HCT116 (cell line): ENCODE measurements around the gene MAST4. TPM values are rescaled to one million over a fixed set of nuclear protein-coding genes. Genes with fewer than 3 reads are reported as not detected.

Experiments used
- ATAC-seq: fragments of 200-7000 bp; cut with Tn5 transposase; 2 replicates; pipeline ENCODE4 v1.9.1; 2020; ENCODE audit warnings: mild to moderate bottlenecking, moderate library complexity
- BruUV-seq: library from RNA; stranded (reverse); fragments of 400-500 nt; replicated peaks from 2 replicates; lab custom pipeline; 2021; lab: Mats Ljungman, UMichigan
- CTCF ChIA-PET: fragments of 300-600 bp; sonication (Branson Sonifier 250); formaldehyde crosslinking; loops from one replicate; lab custom pipeline; 2021; ENCODE audit warnings: antibody characterized with exemption; lab: Charles Lee
- POLR2A ChIA-PET: fragments of 300-600, 350-600 bp; sonication (Branson Sonifier 250); formaldehyde crosslinking; loops from one replicate; lab custom pipeline; 2021; ENCODE audit warnings: antibody characterized with exemption; lab: Charles Lee
- RAD21 ChIA-PET, 2 experiments: fragments of 300-600 bp; sonication (Branson Sonifier 250); formaldehyde crosslinking; loops; one replicate each; lab custom pipeline; 2023; ENCODE audit warnings: low total read pairs in 2 of 2; ENCODE audit not compliant: uncharacterized antibody in 2 of 2, unreplicated experiment in 2 of 2, low non-redundant PET in 1 of 2; lab: Charles Lee
- DNase-seq: peaks from one replicate; pipeline ENCODE4 v3.0.0-alpha.2; 2010; ENCODE audit warnings: low read depth, low spot score
- H2AFZ ChIP-seq: fragments of 200-600 bp; shearing (Covaris generic), sonication (generic); 2 replicates; pipeline ENCODE4 v1.6.1; 2017; ENCODE audit warnings: low read depth, mixed run types, mixed read lengths, antibody characterized with exemption, low read length; ENCODE audit not compliant: poor library complexity, severe bottlenecking
- H3K27ac ChIP-seq: 2 replicates; pipeline ENCODE4 v1.5.1; 2012; ENCODE audit warnings: low read depth, low read length
- H3K27me3 ChIP-seq: fragments of 200-600 bp; sonication (generic); 2 replicates; pipeline ENCODE4 v1.6.1; 2016; ENCODE audit warnings: mixed run types, low read length, mixed read lengths; ENCODE audit not compliant: insufficient read depth
- H3K36me3 ChIP-seq, 2 experiments: fragments of 200-500 bp in 1 of 2; fragments of 200-600 bp in 1 of 2; sonication (Bioruptor generic) in 1 of 2; sonication (generic) in 1 of 2; 2 replicates each; pipeline versions ENCODE4 v1.5.1 to v1.6.1; 2014 to 2016; ENCODE audit warnings: low read length in 2 of 2, inconsistent platforms in 1 of 2, mixed read lengths in 1 of 2, mixed run types in 1 of 2; ENCODE audit not compliant: insufficient read depth in 2 of 2, control insufficient read depth in 1 of 2
- H3K4me1 ChIP-seq, 2 experiments: fragments of 200-600 bp in 1 of 2; sonication (generic) in 1 of 2; 2 replicates each; pipeline versions ENCODE4 v1.5.1 to v1.6.1; 2012 to 2017; ENCODE audit warnings: low read length in 2 of 2, inconsistent platforms in 1 of 2, mild to moderate bottlenecking in 1 of 2, mixed read lengths in 1 of 2, mixed run types in 1 of 2, moderate library complexity in 1 of 2; ENCODE audit not compliant: insufficient read depth in 2 of 2, control insufficient read depth in 1 of 2
- H3K4me2 ChIP-seq: fragments of 200-600 bp; sonication (generic); 2 replicates; pipeline ENCODE4 v1.6.1; 2017; ENCODE audit warnings: mixed run types, low read length, mixed read lengths
- H3K4me3 ChIP-seq, 2 experiments: fragments of 200-600 bp in 1 of 2; sonication (generic) in 1 of 2; replicated peaks in 1 of 2; 2 replicates each; pipeline ENCODE4 v1.5.1; 2011 to 2016; ENCODE audit warnings: low read length in 2 of 2, control low read depth in 1 of 2, low read depth in 1 of 2, mild to moderate bottlenecking in 1 of 2, mixed read lengths in 1 of 2, mixed run types in 1 of 2
- H3K79me2 ChIP-seq: fragments of 200-600 bp; sonication (generic); 2 replicates; pipeline ENCODE4 v1.6.1; 2017; ENCODE audit warnings: mild to moderate bottlenecking, mixed run types, low read length, moderate library complexity, mixed read lengths; ENCODE audit not compliant: insufficient read depth
- H3K9ac ChIP-seq: fragments of 200-600 bp; sonication (generic); 2 replicates; pipeline ENCODE4 v1.6.1; 2016; ENCODE audit warnings: low read length, mixed read lengths
- H3K9me2 ChIP-seq: fragments of 200-600 bp; sonication (generic), shearing (Covaris generic); 2 replicates; pipeline ENCODE4 v1.6.1; 2017; ENCODE audit warnings: mixed run types, mild to moderate bottlenecking, moderate library complexity; ENCODE audit not compliant: insufficient read depth
- H3K9me3 ChIP-seq, 2 experiments: fragments of 200-500 bp in 1 of 2; fragments of 200-600 bp in 1 of 2; sonication (Bioruptor generic) in 1 of 2; sonication (generic) in 1 of 2; 2 replicates each; pipeline ENCODE4 v1.6.1; 2014 to 2017; ENCODE audit warnings: low read length in 2 of 2, mixed read lengths in 2 of 2, inconsistent platforms in 1 of 2, low read depth in 1 of 2, mild to moderate bottlenecking in 1 of 2, mixed run types in 1 of 2, moderate library complexity in 1 of 2; ENCODE audit not compliant: control insufficient read depth in 1 of 2, insufficient read depth in 1 of 2
- H4K20me1 ChIP-seq: fragments of 200-600 bp; sonication (generic), shearing (Covaris generic); 2 replicates; pipeline ENCODE4 v1.6.1; 2017; ENCODE audit warnings: mixed run types, mild to moderate bottlenecking, moderate library complexity; ENCODE audit not compliant: insufficient read depth
- CBX3 ChIP-seq: IDR thresholded peaks from 2 replicates; pipeline ENCODE4 v1.6.1; 2012; ENCODE audit warnings: low read depth
- CEBPB ChIP-seq: IDR thresholded peaks from 2 replicates; pipeline ENCODE4 v1.6.1; 2012; ENCODE audit warnings: low read depth
- EZH2phosphoT487 ChIP-seq: fragments of 200-600 bp; IDR thresholded peaks from 2 replicates; pipeline ENCODE4 v1.6.1; 2018; ENCODE audit warnings: antibody characterized with exemption, borderline replicate concordance
- FOSL1 ChIP-seq: IDR thresholded peaks from 2 replicates; pipeline ENCODE4 v1.6.1; 2012; ENCODE audit warnings: low read depth
- JUND ChIP-seq: IDR thresholded peaks from 2 replicates; pipeline ENCODE4 v1.6.1; 2012
- POLR2A ChIP-seq: IDR thresholded peaks from 2 replicates; pipeline ENCODE4 v1.7.0; 2011; ENCODE audit warnings: borderline replicate concordance; ENCODE audit not compliant: insufficient read depth, insufficient read length; ENCODE audit errors: extremely low read depth
- RAD21 ChIP-seq: IDR thresholded peaks from 2 replicates; pipeline ENCODE4 v1.6.1; 2012; ENCODE audit warnings: low read depth, mild to moderate bottlenecking
- SIN3A ChIP-seq: IDR thresholded peaks from 2 replicates; pipeline ENCODE4 v1.6.1; 2012; ENCODE audit warnings: low read depth
- SRF ChIP-seq: IDR thresholded peaks from 2 replicates; pipeline ENCODE4 v1.6.1; 2012; ENCODE audit warnings: low read depth
- TCF7L2 ChIP-seq: IDR thresholded peaks from 2 replicates; pipeline ENCODE4 v1.7.0; 2011; ENCODE audit warnings: borderline replicate concordance, inconsistent platforms; ENCODE audit not compliant: insufficient read depth, insufficient read length; ENCODE audit errors: extremely low read depth
- ZFX ChIP-seq: fragments of 450-650 bp; IDR thresholded peaks from 2 replicates; pipeline ENCODE4 v1.6.1; 2017
- intact Hi-C: fragments of 100-400 bp; cut with micrococcal nuclease; formaldehyde crosslinking; loops from 2 replicates; pipeline ENCODE4 v1.10.0; 2022
- total RNA-seq: library from RNA; stranded (reverse); gene quantifications from one replicate; pipeline ENCODE4 v1.2.1, GENCODE V29; 2021; ENCODE audit not compliant: unreplicated experiment
- TF ChIP-seq, protein P1 (sequence below), 3 experiments: fragments of 200-600 bp in 1 of 3; sonication (generic) in 1 of 3; IDR thresholded peaks in 2 of 3; conservative IDR thresholded peaks in 1 of 3; 2 replicates each; pipeline ENCODE4 v1.5.1; 2012 to 2017; ENCODE audit warnings: low read depth in 2 of 3, low read length in 2 of 3, antibody characterized with exemption in 1 of 3, borderline replicate concordance in 1 of 3, control low read depth in 1 of 3, mild to moderate bottlenecking in 1 of 3, mixed read lengths in 1 of 3, mixed run types in 1 of 3, moderate library complexity in 1 of 3; ENCODE audit not compliant: insufficient read depth in 1 of 3
- TF ChIP-seq, protein P2 (sequence below): IDR thresholded peaks from 2 replicates; pipeline ENCODE4 v1.6.1; 2012; ENCODE audit warnings: low read depth
- TF ChIP-seq, protein P3 (sequence below): IDR thresholded peaks from 2 replicates; pipeline ENCODE4 v1.6.1; 2012
- TF ChIP-seq, protein P4 (sequence below): IDR thresholded peaks from 2 replicates; pipeline ENCODE4 v1.6.1; 2012

Gene MAST4
- total RNA-seq, 1 experiment from 2014 or later, result 1.1 TPM

DNA sequence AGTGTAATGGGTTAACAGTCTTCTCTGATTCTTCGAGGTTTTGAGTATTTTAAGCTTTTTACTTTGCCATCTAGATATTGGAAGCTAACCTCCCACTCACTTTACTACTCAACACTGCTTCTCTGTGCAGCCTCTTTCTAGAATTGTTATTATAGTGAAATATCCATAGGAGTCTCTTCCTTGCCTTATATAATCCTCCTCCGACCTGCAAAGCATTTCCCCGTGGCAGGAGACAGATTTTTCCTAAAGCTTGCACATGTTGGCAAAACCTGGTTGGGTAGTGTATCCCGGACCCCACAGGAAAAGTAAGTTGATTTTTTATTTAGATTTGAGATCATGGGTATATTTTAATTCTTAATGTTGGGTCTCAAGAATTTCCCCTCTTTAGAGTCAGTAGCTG, 351.3 kb downstream of the MAST4 start:
- Histone ChIP-seq H3K36me3 (no peaks in the 10 kb centered on the region), H3K9me3 (no peaks in the 10 kb centered on the region), H3K4me2 (no peak overlapping the region), H3K79me2 (no peaks in the 10 kb centered on the region), H3K4me3 (no peak overlapping the region), H2AFZ (no peak overlapping the region), H3K9ac (no peak overlapping the region), H3K9me2 (no peaks in the 10 kb centered on the region), H3K27ac (no peak overlapping the region), H3K4me1 (no peaks in the 10 kb centered on the region), H4K20me1 (no peaks in the 10 kb centered on the region), H3K27me3 (peaks cover 36% of the 10 kb centered on the region)
- ChIA-PET CTCF (no interaction called here), POLR2A (no interaction called here), RAD21 (no interaction called here)
- intact Hi-C loops, result no loop called here
- TF ChIP-seq, protein P1, sequence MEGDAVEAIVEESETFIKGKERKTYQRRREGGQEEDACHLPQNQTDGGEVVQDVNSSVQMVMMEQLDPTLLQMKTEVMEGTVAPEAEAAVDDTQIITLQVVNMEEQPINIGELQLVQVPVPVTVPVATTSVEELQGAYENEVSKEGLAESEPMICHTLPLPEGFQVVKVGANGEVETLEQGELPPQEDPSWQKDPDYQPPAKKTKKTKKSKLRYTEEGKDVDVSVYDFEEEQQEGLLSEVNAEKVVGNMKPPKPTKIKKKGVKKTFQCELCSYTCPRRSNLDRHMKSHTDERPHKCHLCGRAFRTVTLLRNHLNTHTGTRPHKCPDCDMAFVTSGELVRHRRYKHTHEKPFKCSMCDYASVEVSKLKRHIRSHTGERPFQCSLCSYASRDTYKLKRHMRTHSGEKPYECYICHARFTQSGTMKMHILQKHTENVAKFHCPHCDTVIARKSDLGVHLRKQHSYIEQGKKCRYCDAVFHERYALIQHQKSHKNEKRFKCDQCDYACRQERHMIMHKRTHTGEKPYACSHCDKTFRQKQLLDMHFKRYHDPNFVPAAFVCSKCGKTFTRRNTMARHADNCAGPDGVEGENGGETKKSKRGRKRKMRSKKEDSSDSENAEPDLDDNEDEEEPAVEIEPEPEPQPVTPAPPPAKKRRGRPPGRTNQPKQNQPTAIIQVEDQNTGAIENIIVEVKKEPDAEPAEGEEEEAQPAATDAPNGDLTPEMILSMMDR (IDR thresholded peaks at IDR 0.05 in 2 of 3, conservative IDR thresholded peaks at IDR 0.05 in 1 of 3; ENCODE audit: borderline replicate concordance in 1 of 3, insufficient read depth in 1 of 3, low read depth in 2 of 3, low read length in 2 of 3), result no peak
- TF ChIP-seq EZH2phosphoT487 (no peak), POLR2A (no peak), SIN3A (no peak), CBX3 (no peak), FOSL1 (no peak), SRF (no peak), CEBPB (no peak), TCF7L2 (no peak), ZFX (no peak), RAD21 (no peak), JUND (no peak)
- TF ChIP-seq, protein P2, sequence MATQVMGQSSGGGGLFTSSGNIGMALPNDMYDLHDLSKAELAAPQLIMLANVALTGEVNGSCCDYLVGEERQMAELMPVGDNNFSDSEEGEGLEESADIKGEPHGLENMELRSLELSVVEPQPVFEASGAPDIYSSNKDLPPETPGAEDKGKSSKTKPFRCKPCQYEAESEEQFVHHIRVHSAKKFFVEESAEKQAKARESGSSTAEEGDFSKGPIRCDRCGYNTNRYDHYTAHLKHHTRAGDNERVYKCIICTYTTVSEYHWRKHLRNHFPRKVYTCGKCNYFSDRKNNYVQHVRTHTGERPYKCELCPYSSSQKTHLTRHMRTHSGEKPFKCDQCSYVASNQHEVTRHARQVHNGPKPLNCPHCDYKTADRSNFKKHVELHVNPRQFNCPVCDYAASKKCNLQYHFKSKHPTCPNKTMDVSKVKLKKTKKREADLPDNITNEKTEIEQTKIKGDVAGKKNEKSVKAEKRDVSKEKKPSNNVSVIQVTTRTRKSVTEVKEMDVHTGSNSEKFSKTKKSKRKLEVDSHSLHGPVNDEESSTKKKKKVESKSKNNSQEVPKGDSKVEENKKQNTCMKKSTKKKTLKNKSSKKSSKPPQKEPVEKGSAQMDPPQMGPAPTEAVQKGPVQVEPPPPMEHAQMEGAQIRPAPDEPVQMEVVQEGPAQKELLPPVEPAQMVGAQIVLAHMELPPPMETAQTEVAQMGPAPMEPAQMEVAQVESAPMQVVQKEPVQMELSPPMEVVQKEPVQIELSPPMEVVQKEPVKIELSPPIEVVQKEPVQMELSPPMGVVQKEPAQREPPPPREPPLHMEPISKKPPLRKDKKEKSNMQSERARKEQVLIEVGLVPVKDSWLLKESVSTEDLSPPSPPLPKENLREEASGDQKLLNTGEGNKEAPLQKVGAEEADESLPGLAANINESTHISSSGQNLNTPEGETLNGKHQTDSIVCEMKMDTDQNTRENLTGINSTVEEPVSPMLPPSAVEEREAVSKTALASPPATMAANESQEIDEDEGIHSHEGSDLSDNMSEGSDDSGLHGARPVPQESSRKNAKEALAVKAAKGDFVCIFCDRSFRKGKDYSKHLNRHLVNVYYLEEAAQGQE, result no peak
- TF ChIP-seq, protein P3, sequence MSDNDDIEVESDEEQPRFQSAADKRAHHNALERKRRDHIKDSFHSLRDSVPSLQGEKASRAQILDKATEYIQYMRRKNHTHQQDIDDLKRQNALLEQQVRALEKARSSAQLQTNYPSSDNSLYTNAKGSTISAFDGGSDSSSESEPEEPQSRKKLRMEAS, result no peak
- TF ChIP-seq, protein P4, sequence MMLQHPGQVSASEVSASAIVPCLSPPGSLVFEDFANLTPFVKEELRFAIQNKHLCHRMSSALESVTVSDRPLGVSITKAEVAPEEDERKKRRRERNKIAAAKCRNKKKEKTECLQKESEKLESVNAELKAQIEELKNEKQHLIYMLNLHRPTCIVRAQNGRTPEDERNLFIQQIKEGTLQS, result no peak
- ATAC-seq (no peak), DNase-seq (no peak)
- BruUV-seq, result no TSS peak
